SU-DHL-6 (cell line): Measurements from ENCODE around the gene ELL2.

ENCODE experiments used
- H2AFZ ChIP-seq: fragments of 200-600 bp; sonication (generic); 2 replicates; pipeline ENCODE4 v1.6.1; 2014; ENCODE audit warnings: low read depth, mild to moderate bottlenecking, moderate library complexity, mixed read lengths, antibody characterized with exemption, low read length; ENCODE audit not compliant: severe bottlenecking
- H3F3A ChIP-seq: fragments of 200-600 bp; shearing (Covaris generic); 2 replicates; pipeline ENCODE4 v1.6.0; 2016; ENCODE audit warnings: antibody characterized with exemption, mild to moderate bottlenecking; ENCODE audit not compliant: insufficient read depth
- H3K27ac ChIP-seq: fragments of 200-600 bp; sonication (generic); 2 replicates; pipeline ENCODE4 v1.5.1; 2016; ENCODE audit warnings: low read depth, mild to moderate bottlenecking, low read length, moderate library complexity, mixed read lengths
- H3K27me3 ChIP-seq: fragments of 200-600 bp; sonication (generic), shearing (Covaris generic); 2 replicates; pipeline ENCODE4 v1.6.0; 2014; ENCODE audit warnings: mild to moderate bottlenecking, low read length
- H3K36me3 ChIP-seq: fragments of 200-600 bp; sonication (generic); 2 replicates; pipeline ENCODE4 v1.6.1; 2014; ENCODE audit warnings: mild to moderate bottlenecking, low read length, mixed read lengths
- H3K4me2 ChIP-seq: fragments of 300-600, 200-600 bp; shearing (Covaris generic), sonication (generic); 2 replicates; pipeline ENCODE4 v1.6.0; 2014; ENCODE audit warnings: low read length, low read depth, mild to moderate bottlenecking; ENCODE audit not compliant: poor library complexity, severe bottlenecking
- H3K4me3 ChIP-seq: fragments of 200-600 bp; sonication (generic); 2 replicates; pipeline ENCODE4 v1.5.1; 2014; ENCODE audit warnings: antibody characterized with exemption, low read length, mild to moderate bottlenecking, mixed read lengths; ENCODE audit not compliant: insufficient read depth, poor library complexity, severe bottlenecking
- H3K79me2 ChIP-seq: fragments of 200-600 bp; sonication (generic); 2 replicates; pipeline ENCODE4 v1.6.1; 2014; ENCODE audit warnings: mild to moderate bottlenecking, low read length, moderate library complexity; ENCODE audit not compliant: insufficient read depth
- H3K9ac ChIP-seq: fragments of 200-600 bp; sonication (generic); 2 replicates; pipeline ENCODE4 v1.7.0; 2014; ENCODE audit warnings: mild to moderate bottlenecking, low read length
- H3K9me2 ChIP-seq: fragments of 200-600 bp; sonication (generic); replicated peaks from 2 replicates; pipeline ENCODE4 v1.6.1; 2014; ENCODE audit warnings: low read length; ENCODE audit not compliant: insufficient read depth
- H3K9me3 ChIP-seq: fragments of 200-600 bp; sonication (generic); 2 replicates; pipeline ENCODE4 v1.6.1; 2014; ENCODE audit warnings: low read length, mixed read lengths; ENCODE audit not compliant: insufficient read depth
- H4K20me1 ChIP-seq: fragments of 200-600 bp; sonication (generic); 2 replicates; pipeline ENCODE4 v1.6.1; 2014; ENCODE audit warnings: low read depth, mild to moderate bottlenecking, antibody characterized with exemption, low read length, moderate library complexity, mixed read lengths
- CTCF ChIP-seq: fragments of 200-600 bp; sonication (generic); IDR thresholded peaks from one replicate; pipeline ENCODE4 v1.5.1; 2017; ENCODE audit warnings: antibody characterized with exemption, mild to moderate bottlenecking, low read length, moderate library complexity; ENCODE audit not compliant: insufficient read depth, poor library complexity, severe bottlenecking
- EZH2phosphoT487 ChIP-seq: fragments of 200-600 bp; sonication (generic), shearing (Covaris generic); conservative IDR thresholded peaks from 2 replicates; pipeline ENCODE4 v1.6.1; 2018; ENCODE audit warnings: mild to moderate bottlenecking, antibody characterized with exemption, low read length, moderate library complexity, mixed read lengths

Gene ELL2

GRCh38 chr5:95889076-95889475, 72.6 kb downstream of the ELL2 start:
- no peak overlapping the region for H3K4me2 ChIP-seq
- no peaks in the 10 kb centered on the region for H3K79me2 ChIP-seq
- H2AFZ ChIP-seq: no peak overlapping the region
- no peaks in the 10 kb centered on the region for H3K9me2 ChIP-seq
- H3K27me3 ChIP-seq: no peaks in the 10 kb centered on the region
- TF ChIP-seq CTCF: no peak
- no peak for TF ChIP-seq EZH2phosphoT487
- no peaks in the 10 kb centered on the region for H3F3A ChIP-seq
- no peaks in the 10 kb centered on the region for H4K20me1 ChIP-seq
- no peaks in the 10 kb centered on the region for H3K36me3 ChIP-seq
- no peak overlapping the region for H3K9ac ChIP-seq
- H3K27ac ChIP-seq: no peak overlapping the region
- no peak overlapping the region for H3K4me3 ChIP-seq
- no peaks in the 10 kb centered on the region for H3K9me3 ChIP-seq

GRCh38 chr5:95887977-95888376, 73.7 kb downstream of the ELL2 start:
- no peak overlapping the region for H2AFZ ChIP-seq
- no peak for TF ChIP-seq CTCF
- TF ChIP-seq EZH2phosphoT487: no peak
- no peaks in the 10 kb centered on the region for H3K27me3 ChIP-seq
- no peaks in the 10 kb centered on the region for H3K9me2 ChIP-seq
- H3K4me3 ChIP-seq: no peak overlapping the region
- H4K20me1 ChIP-seq: no peaks in the 10 kb centered on the region
- H3F3A ChIP-seq: no peaks in the 10 kb centered on the region
- H3K36me3 ChIP-seq: no peaks in the 10 kb centered on the region
- no peaks in the 10 kb centered on the region for H3K79me2 ChIP-seq
- no peak overlapping the region for H3K27ac ChIP-seq
- H3K4me2 ChIP-seq: no peak overlapping the region
- no peak overlapping the region for H3K9ac ChIP-seq
- no peaks in the 10 kb centered on the region for H3K9me3 ChIP-seq

- TF ChIP-seq CTCF: no peak
- TF ChIP-seq EZH2phosphoT487: no peak
- H3F3A ChIP-seq: no peaks in the 10 kb centered on the region
- H3K27me3 ChIP-seq: no peaks in the 10 kb centered on the region
- H2AFZ ChIP-seq: no peak overlapping the region
- no peak overlapping the region for H3K9ac ChIP-seq
- no peak overlapping the region for H3K4me3 ChIP-seq
- no peaks in the 10 kb centered on the region for H3K36me3 ChIP-seq
- H3K27ac ChIP-seq: no peak overlapping the region
- no peaks in the 10 kb centered on the region for H3K9me3 ChIP-seq
- no peak overlapping the region for H3K4me2 ChIP-seq
- H3K79me2 ChIP-seq: no peaks in the 10 kb centered on the region
- H4K20me1 ChIP-seq: no peaks in the 10 kb centered on the region
- H3K9me2 ChIP-seq: no peaks in the 10 kb centered on the region
Measured at GRCh38 chr5:95886340-95887044, 75.2 kb downstream of the ELL2 start.
